NT2/D1 (cell line): ENCODE data around the gene ATXN2.

Source experiments
- YY1 ChIP-seq: IDR thresholded peaks from 2 replicates; pipeline ENCODE4 v1.6.1; 2011; ENCODE audit not compliant: insufficient read length, insufficient read depth
- ZNF274 ChIP-seq: IDR thresholded peaks from 2 replicates; pipeline ENCODE4 v1.6.1; 2011; ENCODE audit warnings: mild to moderate bottlenecking, low read depth, low read length

DNA sequence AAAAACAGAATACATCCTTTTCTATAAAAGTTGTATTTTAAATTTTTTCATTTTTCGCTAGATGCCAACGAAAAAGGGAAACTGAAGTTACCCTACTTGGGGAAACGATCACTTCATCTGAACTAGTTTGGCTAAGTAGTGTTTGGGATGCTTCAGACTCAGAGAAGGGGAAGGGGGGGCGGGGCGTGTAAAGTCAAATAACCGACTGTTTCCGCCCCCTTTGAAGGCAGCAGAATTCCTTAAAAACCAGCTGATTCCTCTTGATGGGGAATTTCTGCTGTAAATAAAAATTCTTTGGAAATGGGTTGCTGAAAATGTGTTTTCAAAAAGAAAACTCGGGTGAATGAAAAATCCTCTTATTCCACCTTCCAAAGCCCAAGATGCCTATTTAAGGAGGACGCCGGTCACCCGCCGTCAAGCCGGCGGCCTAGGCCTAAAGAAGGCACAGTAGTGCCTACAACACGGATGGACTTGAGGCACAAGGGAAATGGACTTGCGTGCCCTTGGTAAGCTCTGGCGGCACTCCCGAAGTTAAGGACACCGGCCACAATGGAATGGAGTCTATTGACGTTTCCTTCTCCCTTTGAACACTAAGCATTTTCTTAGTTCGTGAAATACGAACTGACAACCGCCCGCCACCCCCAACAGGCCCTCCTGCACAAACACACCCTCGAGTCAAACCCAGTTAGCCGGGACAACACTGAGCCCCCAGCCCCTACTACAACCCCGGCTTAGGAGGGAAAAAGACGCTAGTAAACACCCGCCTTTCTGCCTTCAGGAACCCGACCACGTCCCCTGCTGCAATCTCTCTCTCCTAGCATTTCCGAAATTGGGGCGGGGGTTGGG, 1.9 kb downstream of the ATXN2 start:
- TF ChIP-seq YY1 (no peak), ZNF274 (no peak)
